ENCODE results near the gene GVQW3.

GRCh38 chr11:76362716-76363115, 18.4 kb upstream of the GVQW3 start:
- TF ChIP-seq ZNF121 (CRISPR knock-in tag; IDR thresholded peaks at IDR 0.05) (no peak), TEAD4 (CRISPR knock-in tag; IDR thresholded peaks at IDR 0.05) (no peak), CTCF (IDR thresholded peaks at IDR 0.05) (no peak), AR (CRISPR knock-in tag; IDR thresholded peaks at IDR 0.05) (no peak), RELA (CRISPR knock-in tag; IDR thresholded peaks at IDR 0.05; ENCODE audit: borderline replicate concordance) (no peak), AFF4 (CRISPR knock-in tag; IDR thresholded peaks at IDR 0.05; ENCODE audit: borderline replicate concordance) (no peak), ATF3 (CRISPR knock-in tag; conservative IDR thresholded peaks at IDR 0.05) (no peak), SP1 (CRISPR knock-in tag; conservative IDR thresholded peaks at IDR 0.05) (no peak), ZSCAN18 (CRISPR knock-in tag; IDR thresholded peaks at IDR 0.05) (no peak)

All from WTC11 (cell line).